Daoy (cell line): ENCODE results near the gene PAQR9. TPM values are rescaled to one million over a fixed set of nuclear protein-coding genes. Genes with fewer than 3 reads are reported as not detected.
A peak's percentile ranks its signal among the peaks of the same experiment; 100 is the strongest.
"Not testable (repeated sequence)": the region's sequence is repeated elsewhere in the genome, so short reads cannot be mapped to it uniquely, and the experiment has no call there.

Experiments
- DNase-seq: peaks from one replicate; pipeline ENCODE4 v3.0.0-alpha.2; 2015; ENCODE audit warnings: low read depth
- total RNA-seq: library from RNA; depleted of rRNA; stranded (reverse); fragments of >200 nt; shearing (Covaris generic); gene quantifications from 2 replicates; pipeline ENCODE4 v1.2.3, GENCODE V29; 2014; rRNA removed

Gene PAQR9, protein sequence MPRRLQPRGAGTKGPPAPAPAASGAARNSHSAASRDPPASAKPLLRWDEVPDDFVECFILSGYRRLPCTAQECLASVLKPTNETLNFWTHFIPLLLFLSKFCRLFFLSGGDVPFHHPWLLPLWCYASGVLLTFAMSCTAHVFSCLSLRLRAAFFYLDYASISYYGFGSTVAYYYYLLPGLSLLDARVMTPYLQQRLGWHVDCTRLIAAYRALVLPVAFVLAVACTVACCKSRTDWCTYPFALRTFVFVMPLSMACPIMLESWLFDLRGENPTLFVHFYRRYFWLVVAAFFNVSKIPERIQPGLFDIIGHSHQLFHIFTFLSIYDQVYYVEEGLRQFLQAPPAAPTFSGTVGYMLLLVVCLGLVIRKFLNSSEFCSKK
- 0.17 TPM in 1 of 2 replicates, not detected in the other for total RNA-seq

DNA sequence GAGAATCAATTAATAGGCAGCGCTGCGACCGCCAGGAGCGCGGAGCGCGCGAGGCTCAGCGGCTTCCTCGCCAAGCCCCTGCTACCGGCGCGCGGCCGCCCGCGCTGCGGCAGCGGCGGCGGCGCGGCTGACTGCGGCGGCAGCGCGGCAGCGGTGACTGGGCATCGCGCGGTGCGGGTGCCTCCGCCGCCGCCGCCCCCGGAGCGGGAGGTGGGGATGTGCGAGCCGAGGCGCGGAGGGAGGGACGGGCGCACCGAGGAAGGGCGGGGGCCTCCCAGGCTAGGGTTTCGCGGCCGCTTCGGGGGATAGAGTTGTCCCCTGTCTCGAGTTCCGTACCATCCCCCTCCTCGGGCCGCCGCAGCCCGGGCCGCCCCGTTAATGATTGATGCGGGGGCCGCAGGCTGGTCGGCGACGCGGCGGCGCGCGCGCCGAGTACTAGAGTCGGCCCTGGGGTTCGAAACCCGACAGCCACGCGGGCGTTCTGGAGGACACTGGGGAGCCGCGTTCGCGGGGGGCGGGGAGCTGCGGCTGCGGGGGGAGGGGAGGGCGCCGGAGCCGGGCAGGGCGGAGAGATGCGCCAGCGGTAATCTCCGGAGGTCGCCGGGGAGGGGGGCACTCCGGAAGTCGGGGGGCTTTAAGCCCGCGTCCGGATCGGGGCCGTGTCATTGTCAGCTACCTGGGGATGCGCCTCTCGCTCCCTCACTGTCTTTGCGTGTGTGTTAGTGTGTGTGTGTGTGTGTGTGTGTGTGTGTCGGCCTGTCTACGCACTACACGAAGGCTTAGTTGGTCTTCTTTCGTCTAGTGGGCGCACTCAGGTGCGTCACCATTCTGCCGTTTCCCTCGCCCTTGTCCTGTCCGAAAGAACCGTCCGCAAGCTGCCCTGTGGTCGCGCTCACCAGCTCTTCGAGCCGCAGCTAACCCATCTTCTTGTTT is at the start of gene PAQR9:
Gene PAQR9 (minus strand): TSS at position 159 of the 933 bp plus-strand sequence. CDS start 338 bp downstream, outside the sequence.
- peak; percentile 46 for DNase-seq

DNA sequence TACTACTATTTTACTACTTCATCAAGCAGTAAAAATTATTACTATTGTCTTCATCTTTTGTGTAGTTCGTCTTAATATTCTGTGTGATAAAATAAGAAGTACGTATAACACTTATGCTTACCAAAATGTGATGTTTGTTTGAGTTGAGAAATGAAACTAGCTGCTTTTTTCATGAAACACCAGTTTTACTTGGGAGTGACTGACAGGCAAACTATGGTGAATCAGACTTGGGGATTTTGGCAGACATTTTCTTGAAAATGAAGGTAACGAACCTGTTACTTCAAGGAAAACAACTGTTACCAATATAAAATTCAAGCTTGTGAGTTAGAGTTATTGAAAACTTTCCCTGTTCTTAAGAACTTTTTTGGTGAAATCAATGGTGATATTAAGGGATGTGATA is 48.2 kb upstream of the PAQR9 start:
- DNase-seq = no peak

- no peak for DNase-seq
These were observed 46.5 kb upstream of the PAQR9 start for GRCh38 chr3:143010024-143010423.

- DNase-seq = no peak
These were observed 41.3 kb upstream of the PAQR9 start for GRCh38 chr3:143004823-143005222.

- DNase-seq = no peak
These were observed 39.3 kb upstream of the PAQR9 start for GRCh38 chr3:143002727-143003126.

- no peak for DNase-seq
These were observed 38.7 kb upstream of the PAQR9 start for GRCh38 chr3:143002083-143002712.

GRCh38 chr3:143001369-143002082 is 38.1 kb upstream of the PAQR9 start, which contains the start of gene U2SURP:
U2SURP (plus strand) TSS chr3:143001570; CDS start chr3:143001629, 59 bp downstream.
- DNase-seq = peak; percentile 98

DNA sequence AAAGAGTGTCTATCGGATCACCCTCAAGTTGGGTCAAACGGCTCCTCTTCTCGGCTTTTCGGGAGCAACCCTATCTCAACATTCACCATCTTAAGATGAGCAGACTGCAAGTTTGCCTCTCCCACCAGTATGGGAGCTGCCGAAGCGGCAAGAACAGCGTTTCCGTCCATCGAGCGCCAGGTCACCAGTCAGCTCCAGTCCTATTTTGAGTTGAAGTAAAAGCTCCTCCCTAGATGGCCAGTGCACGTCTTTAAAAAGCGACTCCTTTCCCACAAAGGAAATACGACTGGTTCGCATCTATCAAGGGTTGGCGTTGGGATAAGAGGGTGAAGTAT is 37.5 kb upstream of the PAQR9 start:
- no peak for DNase-seq

GRCh38 chr3:143000528-143000927 is 37.1 kb upstream of the PAQR9 start:
- peak; percentile 53 for DNase-seq

GRCh38 chr3:142999881-143000280 is 36.4 kb upstream of the PAQR9 start:
- no peak for DNase-seq

GRCh38 chr3:142998439-142998838 is 35.0 kb upstream of the PAQR9 start:
- no peak for DNase-seq

DNA sequence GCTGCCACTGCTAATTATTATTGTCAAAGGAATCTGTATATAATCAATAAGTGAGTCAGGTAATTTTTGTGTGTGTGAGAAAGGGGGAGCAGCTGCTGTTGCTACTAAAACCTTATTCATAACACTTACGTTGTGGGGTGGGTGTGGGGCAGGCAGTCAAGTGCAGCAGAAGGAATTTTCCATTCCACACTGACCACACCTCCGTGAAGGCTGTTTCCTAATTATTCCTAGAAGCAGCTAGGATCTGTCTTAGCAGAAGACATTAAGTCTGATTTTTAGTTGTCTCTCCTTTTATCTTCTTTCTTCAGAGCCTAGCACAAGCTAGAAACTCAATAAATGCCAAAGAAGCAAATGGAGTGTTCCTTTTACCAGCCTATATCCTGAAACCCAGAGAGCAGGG is 33.9 kb upstream of the PAQR9 start:
- no peak for DNase-seq

- peak; percentile 71 for DNase-seq
These were observed 30.5 kb upstream of the PAQR9 start for GRCh38 chr3:142993958-142994442.

- DNase-seq = no peak
These were observed 28.8 kb upstream of the PAQR9 start for GRCh38 chr3:142992323-142992722.

GRCh38 chr3:142990721-142991120 is 27.2 kb upstream of the PAQR9 start:
- no peak for DNase-seq

GRCh38 chr3:142988826-142989225 is 25.4 kb upstream of the PAQR9 start:
- DNase-seq = not testable (repeated sequence)

- DNase-seq = not testable (repeated sequence)
These were observed 24.7 kb upstream of the PAQR9 start for GRCh38 chr3:142988221-142988620.

DNA sequence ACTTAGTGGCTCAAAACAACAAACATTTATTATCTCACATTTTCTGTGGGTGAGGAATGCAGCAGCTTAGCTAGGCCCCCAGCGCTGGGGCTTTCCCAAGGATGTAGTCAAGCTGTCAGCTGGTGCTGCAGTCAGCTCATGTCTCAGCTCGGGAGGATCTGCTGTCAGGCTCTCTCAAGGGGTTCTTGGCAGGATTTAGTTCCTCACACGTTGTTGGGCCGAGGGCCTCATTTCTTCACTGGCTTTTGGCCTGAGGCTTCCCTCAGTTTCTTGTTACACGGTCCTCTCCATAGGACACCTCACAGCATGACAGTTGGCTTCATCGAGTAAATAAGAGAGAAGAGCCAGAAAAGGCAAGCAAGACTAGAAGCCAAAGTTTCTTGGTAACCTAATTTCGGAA is 24.2 kb upstream of the PAQR9 start:
- peak; percentile 68 for DNase-seq

- DNase-seq = no peak
These were observed 23.7 kb upstream of the PAQR9 start for GRCh38 chr3:142987080-142987700.

DNA sequence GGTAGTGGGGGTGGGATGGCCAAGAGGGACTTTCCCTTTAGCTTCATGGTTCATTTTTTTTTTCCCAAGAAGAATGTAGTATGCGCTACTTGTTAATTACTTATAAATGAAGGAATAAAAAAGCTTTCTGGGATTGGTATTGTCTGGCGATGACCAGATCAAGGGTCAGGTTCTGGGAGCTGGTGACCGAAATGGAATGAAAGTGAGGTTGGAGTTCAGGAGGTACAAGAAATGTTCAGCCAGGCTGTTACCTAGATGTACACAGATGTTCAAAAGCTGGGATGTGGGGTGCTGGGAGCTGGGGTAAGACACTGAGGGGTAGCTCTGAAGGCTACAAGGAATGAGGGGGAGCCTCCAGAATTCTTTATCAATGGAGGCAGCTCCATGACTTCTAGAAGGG is 20.8 kb upstream of the PAQR9 start:
- DNase-seq = no peak

GRCh38 chr3:142983318-142983717 is 19.8 kb upstream of the PAQR9 start:
- no peak for DNase-seq
